Smooth muscle cell of the brain vasculature (primary cell): ENCODE results near the gene RFESD.
A peak's percentile ranks its signal among the peaks of the same experiment; 100 is the strongest.

Experiments used
- DNase-seq: peaks from one replicate; pipeline ENCODE4 v3.0.0-alpha.2; 2012; ENCODE audit warnings: low read depth, low spot score

Gene RFESD

DNA sequence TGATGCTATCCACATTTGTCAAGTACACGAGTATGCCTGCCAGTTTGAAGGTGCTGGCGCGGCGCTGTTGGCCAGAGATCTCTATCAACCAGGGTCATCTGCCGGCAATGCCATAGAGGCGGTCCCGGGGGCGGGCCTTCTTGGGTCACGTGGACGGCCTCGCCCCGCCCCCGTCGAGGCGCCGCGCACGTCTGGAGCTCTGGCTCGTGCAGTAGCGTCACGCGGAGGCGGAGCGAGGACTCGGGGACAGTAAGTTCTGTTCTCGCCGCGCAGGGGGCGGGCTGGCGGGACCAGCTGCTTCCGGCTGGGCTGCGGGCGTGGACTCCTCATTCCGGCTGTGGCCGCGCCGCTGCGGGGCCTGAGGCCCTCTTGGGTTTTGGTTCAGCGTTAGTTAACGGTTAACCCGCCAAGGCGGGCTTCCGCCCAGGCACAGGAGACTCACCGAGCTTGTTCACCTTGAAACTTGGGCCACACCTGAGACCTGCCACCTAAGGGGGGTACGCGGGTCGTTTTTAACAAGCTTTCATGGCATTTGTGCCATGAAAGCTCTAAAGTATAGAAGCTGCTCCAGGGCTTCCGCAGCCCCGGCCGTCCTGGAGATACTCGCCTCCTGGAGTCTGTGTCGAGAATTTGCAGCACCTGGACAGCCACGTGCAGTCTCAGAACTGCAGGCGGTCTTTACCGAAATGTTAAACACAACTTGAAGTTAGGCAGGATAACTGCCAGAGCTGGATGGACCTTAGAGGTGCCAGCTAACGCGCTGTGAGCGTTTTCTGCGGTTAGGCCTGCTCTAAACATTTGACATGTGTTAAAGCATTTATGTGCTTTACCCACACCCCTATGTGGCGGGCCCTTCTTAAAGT, at the start of gene RFESD:
Gene RFESD (plus strand): TSS at position 209 of the 863 bp plus-strand sequence. CDS start 5,495 bp downstream, outside the sequence.
- peak; percentile 91 for DNase-seq

DNA sequence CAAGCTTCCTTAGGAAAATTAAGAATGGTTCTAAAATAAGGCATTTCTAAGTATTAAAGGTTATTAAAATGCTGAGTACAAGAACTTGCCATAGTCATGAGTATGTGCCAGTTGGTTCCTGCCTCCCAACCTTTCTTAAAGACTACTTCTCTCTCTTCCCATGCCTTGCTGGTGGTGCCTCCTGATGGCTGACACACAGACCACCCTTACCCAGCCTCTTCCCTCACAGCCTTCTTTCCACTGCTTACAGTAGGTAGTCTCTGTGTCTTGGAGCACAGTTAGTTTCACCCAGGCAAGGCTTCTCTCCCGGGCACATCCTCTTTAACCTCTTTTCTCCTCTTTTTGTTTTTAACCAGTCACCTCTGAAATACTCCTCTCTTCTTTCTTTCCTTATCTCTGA, 47.3 kb upstream of the RFESD start:
- DNase-seq, result no peak

DNA sequence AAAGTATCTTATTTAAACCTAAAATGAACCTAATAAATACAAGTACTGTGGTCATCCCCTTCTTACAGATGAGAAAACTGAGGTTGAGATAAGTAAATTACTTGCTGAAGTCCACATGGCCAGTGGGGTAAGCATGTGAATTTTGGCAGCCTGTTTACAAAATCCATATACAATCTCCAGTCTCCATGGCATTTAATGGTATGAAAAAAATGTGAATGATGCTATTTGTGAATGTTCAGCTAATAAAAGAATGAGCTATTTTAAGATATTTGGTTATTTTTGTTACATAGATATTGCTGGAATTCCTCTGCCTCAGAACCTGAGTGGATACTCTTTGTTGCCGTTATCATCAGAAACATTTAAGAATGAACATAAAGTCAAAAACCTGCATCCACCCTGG, 46.0 kb upstream of the RFESD start:
- DNase-seq, result no peak

DNA sequence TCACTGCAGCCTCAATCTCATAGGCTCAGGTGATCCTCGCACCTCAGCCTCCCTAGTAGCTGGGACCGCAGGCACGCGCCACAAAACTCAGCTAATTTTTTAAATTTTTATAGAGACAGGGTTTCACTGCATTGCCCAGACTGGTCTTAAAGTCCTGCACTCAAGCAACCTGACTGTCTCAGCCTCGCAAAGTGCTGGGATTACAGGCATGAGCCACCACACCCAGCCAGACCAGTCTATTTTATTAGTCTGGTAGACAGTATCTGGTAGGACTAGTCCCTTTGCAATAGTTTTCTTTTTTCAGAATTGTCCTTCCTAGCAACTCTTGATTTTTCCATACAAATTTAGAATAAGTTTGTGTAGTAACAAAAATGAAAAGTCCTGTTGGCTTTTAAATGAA, 40.8 kb upstream of the RFESD start:
- no peak for DNase-seq

DNA sequence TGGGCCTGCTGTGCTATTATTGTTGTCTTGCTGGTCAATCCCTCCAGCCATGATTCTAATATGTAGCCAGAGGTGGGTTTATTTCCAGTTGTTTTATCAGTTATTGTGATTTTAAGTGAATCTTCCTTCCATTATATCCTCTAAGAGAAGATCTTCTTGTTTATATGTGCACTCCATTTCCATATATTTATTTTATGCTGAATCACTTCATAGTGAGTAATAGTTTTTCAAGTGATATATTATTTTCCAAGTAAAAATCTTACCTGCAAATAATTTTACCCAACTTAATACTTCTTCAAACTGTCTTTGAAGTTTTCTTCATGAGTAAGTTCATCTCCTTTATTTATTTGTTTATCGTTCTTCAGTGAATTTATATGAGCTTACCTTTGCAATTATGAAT, 40.2 kb upstream of the RFESD start:
- DNase-seq, result no peak

DNA sequence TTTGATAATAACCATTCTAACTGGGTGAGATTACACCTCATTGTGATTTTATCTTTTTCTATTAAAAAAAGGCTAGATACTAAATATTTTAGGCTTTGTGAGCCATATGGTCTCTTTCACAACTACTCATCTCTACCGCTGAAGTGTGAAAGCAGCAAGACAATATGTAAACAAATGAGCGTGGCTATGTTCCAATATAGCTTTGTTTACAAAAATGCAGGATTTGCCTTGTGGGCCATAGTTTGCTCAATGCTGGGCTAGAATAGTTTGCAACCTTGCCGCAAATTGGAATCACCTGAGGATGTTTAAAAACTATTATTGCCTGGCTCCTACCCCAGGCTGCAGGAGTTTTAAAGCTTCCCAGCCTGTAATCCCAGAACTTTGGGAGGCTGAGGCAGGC, 36.9 kb upstream of the RFESD start:
- DNase-seq, result no peak

DNA sequence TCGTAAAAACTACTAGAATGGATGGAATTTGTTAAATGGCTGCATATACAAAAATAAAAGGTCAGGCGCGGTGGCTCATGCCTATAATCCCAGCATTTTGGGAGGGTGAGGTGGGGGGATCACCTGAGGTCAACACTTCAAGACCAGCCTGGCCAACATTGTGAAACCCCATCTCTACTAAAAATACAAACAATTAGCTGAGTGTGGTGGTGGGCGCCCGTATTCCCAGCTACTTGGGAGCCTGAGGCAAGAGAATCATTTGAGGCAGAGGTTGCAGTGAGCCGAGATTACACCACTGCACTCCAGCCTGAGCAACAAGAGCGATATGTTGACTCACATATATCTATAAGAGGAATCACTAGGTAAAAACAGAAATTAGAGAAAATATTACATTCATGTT, 36.0 kb upstream of the RFESD start:
- no peak for DNase-seq

DNA sequence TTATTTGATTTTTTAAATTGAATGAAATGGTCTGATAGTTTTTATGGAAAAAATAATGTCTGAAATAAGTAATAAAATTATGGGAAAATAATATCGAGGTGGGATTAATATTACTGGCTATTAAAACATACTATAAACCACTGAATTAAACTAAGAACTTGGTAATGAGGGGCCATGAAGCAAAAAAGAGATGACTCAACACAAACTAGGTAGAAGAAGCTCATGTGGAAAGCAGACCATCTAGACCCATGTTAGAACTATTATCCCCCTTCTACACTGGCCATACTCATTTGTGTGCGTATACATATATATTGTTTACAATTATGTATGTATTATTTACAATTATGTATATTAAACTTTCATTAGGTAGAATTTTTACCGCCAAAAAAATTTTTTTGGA, 35.2 kb upstream of the RFESD start:
- no peak for DNase-seq

DNA sequence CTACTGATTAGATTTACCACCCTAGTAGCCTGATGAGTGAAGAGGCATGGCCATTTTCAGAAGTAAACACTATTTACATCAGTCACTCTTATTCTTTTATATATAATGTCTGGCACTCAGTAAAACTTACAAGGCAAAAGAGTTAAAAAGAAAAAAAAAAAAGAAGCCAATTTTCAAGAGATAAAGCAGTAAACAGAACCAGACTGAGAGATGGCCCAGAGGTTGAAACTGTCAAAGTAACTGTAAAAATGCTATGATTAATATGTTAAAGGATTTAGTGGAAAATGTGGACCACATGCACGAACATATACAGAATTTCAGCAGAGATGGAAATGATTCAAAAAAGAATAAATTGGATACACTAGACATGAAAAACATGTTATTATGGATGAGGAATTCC, 33.1 kb upstream of the RFESD start:
- DNase-seq, result no peak

DNA sequence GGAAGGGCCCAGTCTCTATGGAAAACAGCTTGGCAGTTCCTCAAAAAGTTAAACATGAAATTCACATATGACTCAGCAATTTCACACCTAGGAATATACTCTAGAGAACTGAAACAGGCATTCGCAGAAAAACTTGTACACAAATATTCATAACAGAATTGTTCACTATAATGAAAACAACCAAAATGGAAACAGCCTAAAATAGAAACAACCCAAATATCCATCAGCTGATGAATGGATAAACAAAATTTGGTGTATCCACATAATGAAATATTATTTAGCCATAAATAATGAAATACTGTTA, 31.5 kb upstream of the RFESD start:
- no peak for DNase-seq

DNA sequence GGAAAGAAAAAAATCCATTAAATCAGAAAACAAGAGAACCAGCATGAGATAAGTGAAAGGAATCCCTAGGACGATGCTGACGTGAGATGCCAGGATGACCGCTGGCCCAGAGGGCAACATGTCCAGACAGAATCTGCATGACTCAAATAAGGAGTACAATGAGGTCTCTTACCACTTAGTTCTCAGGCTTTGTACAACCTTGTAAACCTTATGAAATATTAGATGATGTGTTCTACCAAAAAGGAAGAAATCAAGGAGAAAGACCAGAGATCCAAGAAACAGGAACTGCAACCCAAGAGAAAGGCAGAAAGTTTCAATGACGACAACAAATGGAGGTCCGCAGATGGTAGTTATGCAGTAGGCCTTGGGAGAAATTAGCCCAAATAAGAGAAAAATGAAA, 29.5 kb upstream of the RFESD start:
- no peak for DNase-seq

DNA sequence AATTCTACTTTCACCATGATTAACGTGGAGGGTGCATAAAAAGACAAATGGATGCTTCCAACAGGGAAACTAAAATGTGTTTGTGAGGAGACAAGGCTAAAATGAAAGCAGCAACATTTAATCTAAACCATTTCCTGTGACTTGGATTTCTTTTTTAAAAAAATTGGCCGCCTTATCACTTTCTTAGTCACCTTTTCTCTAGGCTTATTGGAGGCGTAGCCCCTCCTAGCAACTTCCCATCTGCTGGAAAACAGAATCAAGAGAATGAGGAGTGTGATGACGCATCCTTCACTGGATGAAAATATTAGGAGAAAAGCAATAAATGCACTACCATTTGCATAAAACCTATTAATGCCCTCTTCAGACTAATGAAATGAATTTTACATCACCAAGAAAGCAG, 27.5 kb upstream of the RFESD start:
- DNase-seq, result no peak

DNA sequence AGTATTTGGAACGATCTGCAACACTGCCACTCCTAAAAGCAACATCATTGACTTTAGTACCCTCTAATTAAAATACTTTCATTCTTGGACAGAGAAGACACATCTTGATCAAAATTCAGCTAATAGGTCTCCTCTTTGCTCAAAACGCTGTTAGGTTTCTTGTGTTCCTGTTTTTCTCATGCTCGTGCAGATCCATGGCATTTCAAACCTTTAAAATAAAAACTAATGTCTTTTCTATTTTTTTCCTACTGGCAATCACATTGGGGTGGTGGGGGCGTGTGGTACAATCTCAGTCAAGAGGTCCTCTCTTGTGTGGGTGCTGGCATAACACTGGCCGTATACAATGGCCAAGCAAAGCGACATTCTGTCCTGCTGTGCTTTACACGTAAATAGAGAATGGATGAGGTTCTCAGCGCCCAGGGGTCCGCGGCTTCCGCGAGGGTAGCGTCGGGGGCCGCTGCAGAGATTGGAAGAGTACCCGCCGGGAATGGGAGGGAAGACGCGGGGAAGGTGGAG, 27.0 kb upstream of the RFESD start:
- DNase-seq, result no peak

DNA sequence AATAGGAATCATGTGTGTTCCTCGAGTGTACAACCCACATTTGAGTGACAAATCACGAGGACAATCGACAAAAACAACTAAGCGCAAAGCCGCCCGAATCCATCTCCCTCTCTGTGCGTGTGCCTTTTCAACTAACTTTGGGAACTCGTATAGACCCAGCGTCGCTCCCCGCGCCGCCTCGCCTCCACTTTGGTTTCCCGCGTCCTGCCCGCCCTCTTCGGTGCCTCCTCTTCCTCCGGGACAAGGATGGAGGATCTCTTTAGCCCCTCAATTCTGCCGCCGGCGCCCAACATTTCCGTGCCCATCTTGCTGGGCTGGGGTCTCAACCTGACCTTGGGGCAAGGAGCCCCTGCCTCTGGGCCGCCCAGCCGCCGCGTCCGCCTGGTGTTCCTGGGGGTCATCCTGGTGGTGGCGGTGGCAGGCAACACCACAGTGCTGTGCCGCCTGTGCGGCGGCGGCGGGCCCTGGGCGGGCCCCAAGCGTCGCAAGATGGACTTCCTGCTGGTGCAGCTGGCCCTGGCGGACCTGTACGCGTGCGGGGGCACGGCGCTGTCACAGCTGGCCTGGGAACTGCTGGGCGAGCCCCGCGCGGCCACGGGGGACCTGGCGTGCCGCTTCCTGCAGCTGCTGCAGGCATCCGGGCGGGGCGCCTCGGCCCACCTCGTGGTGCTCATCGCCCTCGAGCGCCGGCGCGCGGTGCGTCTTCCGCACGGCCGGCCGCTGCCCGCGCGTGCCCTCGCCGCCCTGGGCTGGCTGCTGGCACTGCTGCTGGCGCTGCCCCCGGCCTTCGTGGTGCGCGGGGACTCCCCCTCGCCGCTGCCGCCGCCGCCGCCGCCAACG, 26.3 kb upstream of the RFESD start, which contains the start of gene GPR150:
Gene GPR150 (plus strand): TSS at position 58 of the 840 bp plus-strand sequence. CDS start 189 bp downstream, at position 247.
- DNase-seq, result no peak

DNA sequence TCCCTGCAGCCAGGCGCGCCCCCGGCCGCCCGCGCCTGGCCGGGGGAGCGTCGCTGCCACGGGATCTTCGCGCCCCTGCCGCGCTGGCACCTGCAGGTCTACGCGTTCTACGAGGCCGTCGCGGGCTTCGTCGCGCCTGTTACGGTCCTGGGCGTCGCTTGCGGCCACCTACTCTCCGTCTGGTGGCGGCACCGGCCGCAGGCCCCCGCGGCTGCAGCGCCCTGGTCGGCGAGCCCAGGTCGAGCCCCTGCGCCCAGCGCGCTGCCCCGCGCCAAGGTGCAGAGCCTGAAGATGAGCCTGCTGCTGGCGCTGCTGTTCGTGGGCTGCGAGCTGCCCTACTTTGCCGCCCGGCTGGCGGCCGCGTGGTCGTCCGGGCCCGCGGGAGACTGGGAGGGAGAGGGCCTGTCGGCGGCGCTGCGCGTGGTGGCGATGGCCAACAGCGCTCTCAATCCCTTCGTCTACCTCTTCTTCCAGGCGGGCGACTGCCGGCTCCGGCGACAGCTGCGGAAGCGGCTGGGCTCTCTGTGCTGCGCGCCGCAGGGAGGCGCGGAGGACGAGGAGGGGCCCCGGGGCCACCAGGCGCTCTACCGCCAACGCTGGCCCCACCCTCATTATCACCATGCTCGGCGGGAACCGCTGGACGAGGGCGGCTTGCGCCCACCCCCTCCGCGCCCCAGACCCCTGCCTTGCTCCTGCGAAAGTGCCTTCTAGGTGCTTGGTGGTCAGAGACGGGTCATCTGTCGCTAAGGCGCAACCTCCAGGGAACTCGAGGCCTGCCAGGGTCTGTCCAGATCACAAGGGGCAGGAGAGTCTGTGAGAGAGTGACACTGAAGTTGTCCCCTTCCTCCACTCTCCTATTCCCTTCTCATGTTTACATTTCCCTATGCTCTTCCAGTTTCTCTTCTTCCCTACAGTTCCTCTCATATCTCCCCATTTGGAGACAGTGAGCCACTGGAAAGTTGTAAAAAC, 25.4 kb upstream of the RFESD start:
- DNase-seq, result no peak

DNA sequence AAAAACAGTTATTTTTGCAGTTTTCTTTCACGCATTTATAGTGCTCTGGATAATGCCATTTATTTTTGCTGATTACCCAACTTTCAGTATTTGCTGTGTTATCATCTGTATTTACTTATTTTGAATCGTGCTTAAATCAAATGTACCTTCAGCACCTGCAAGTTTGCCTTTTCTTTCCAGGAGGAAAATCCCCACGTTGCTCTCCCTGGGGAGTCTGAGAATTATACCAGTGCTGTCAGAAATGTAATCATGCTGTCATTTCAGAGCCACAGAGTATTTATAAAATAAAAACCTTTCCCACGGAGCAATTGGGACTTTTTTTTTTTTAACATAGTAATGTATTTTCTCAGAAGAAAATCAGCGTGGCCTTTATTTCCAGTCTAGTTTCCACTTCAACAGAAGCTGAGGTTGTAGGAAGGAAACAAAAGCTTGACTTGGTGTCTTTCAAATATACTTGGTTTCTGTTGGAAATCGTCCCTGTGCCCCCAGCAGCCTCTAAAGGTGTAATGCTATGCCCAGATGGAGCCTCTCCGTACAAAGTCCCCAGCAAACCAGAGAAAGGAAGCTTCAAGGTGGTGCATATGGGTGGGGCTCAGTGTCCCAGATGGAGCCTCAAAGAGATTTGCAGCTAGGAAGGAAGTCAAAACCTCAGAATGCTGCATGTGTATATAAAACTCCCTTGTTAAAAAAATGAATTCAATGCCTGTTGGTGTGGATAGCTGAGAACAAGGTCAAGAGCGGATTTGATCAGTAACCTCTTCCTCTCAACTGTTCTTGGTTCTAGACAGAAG, 24.5 kb upstream of the RFESD start:
- no peak for DNase-seq

DNA sequence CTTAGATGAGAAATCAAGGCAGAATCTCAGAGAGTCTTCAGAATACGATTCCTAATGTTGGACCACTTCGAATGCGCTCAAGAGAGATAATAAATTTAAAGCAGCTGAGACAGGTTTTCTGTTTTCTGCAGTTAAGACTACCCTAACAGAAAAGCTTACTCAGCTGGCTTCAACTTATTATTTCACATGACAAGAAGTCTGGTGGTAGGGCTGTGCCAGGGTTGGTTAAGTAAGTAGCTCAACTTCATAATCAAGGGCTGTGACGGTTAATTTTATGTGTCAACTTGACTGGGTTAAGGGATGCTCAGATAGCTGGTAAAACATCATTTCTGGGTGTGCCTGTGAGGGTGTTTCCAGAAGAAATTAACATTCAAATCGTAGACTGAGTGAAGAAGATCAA, 22.9 kb upstream of the RFESD start:
- no peak for DNase-seq

DNA sequence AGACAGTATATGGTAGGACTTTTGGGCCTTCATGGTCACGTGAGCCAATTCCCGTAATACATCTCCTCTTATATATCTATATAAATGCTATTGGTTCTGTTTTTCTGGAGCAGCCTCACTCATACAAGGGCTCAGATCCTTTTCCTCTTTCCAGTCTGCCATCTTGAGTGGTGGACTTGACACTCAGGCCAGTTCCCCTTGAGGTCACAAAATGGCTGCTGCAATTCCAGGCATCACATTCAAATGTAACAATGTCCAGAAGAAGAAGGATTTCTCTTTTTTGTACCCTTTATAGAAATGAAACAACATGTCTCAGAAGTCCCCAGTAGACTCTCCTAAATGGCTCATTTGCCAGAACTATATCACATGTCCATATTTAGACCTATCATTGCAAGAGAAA, 22.2 kb upstream of the RFESD start:
- DNase-seq, result no peak

DNA sequence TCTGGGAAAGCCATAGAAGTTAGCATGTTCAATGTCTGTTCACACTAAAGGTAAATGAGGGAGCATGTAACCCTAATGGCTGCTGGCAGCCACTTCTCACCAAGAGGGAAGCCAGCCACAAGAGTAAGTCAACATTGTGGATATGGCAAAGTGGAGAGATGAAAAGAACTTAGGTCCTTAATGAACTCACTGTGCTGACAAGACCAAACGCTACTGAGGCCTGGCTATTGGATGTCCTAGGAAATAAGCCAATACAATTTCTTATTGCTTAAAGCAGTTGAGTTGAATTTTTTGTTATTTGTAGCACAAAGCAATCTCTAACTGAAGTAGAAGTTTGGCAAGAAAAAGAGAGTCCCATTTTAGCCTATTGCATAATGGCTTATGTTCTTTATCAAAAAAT, 19.9 kb upstream of the RFESD start:
- no peak for DNase-seq

DNA sequence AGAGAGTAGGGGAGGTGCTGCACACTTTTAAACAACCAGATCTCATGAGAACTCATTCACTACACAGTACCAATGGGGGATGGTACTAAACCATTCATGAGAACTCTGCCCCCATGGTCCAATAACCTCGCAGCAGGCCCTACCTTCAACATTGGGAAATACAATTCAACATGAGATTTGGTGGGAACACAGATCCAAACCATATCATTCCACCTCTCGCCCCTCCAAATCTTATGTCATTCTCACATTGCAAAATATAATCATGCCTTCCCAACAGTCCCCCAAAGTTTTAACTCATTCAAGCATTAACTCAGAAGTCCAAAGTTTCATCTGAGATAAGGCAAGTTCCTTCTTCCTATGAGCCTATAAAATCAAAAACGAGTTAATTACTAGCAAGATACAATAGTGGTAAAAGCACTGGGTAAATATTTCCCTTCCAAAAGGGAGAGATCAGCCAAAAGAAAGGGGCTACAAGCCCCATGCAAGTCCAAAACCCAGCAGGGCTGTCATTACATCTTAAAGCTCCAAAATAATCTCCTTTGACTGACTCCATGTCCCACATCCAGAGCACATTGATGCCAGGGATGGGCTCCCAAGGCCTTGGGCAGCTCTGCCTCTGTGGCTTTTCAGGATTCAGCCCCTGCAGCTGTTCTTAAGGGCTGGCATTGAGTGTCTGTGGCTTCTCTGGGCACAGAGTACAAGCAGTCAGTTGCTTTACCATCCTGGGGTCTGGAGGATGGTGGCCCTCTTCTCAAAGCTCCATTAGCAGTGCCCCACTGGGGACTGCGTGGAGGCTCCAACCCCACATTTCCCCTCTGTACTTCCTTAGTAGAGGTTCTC, 18.4 kb upstream of the RFESD start:
- DNase-seq, result no peak
